HG03460 (cell line): ENCODE results near the gene TBC1D5.
A peak's percentile ranks its signal among the peaks of the same experiment; 100 is the strongest.
"Not testable (repeated sequence)": the region's sequence is repeated elsewhere in the genome, so short reads cannot be mapped to it uniquely, and the experiment has no call there.

Source experiments
- ATAC-seq: cut with Tn5 transposase; IDR thresholded peaks from one replicate; pipeline ENCODE4 v1.9.1; 2021; ENCODE audit not compliant: unreplicated experiment

The TBC1D5 gene

DNA sequence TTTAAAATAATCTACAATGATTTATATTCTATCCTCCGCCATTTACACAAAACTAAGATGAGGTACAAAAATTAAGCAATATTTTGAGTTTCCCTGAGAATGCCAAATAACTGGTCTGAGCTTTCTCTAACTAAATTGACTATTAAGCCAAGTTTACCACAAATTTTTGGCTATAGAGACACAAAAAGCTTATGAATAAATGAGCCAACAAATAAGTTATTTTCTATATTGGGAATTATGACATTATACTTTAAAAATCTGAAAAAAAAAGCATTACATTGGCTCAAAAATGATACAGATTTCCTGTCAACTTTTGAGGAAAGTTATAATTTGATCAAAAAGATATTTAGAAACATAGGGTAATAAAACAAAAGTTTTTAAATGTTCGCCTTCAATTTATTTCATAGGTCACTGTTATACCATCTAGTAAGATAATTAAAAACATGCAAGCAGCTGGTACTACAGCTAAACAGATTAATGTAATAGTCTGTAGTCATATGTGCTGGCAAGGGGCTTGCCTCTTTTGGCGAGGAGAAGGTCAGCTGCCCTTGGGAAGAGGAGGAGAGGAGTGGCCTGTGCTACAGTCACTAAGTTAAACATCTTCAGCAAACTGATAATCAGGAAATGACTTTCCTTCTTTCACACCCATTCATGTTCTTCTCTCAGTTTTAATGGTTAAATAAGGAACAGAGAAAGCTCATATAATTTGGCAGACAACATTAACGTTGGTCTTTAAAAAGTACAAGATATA, 318.5 kb downstream of the TBC1D5 start:
- no peak for ATAC-seq

DNA sequence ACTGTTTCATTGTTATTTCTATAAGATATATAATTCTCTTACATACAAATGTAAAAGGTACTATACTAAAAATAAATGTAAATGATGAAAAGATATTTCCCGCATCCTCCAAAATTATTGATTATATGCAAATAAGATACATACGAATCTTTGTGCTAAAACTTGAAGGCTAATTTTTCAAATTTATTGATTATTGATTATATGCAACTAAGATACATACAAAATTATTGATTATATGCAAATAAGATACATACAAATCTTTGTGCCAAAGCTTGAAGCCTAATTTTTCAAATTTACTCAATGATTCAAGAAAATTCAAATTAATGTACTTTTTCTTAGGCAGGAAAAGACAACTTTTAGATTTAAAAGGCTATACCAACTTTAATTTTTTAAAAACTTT, 319.8 kb downstream of the TBC1D5 start:
- ATAC-seq, result no peak

DNA sequence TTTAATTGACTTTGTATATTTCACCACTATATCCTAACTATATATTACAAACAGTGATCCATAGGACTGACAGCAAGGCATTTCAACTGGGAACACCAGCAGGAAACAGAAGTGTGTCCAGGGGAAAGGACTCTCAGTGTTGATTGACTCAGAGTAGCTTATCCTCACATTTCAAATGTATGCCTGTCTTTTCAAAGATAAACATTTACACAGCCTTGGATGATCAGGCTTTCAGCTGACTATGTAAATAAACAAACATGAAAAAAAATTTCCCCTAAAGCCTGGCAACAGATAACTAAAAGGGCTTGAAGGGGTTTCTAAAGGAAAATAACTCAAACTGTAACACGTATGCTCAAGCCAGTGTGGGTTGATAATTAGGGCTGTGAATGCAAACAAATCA, 321.8 kb downstream of the TBC1D5 start:
- no peak for ATAC-seq

DNA sequence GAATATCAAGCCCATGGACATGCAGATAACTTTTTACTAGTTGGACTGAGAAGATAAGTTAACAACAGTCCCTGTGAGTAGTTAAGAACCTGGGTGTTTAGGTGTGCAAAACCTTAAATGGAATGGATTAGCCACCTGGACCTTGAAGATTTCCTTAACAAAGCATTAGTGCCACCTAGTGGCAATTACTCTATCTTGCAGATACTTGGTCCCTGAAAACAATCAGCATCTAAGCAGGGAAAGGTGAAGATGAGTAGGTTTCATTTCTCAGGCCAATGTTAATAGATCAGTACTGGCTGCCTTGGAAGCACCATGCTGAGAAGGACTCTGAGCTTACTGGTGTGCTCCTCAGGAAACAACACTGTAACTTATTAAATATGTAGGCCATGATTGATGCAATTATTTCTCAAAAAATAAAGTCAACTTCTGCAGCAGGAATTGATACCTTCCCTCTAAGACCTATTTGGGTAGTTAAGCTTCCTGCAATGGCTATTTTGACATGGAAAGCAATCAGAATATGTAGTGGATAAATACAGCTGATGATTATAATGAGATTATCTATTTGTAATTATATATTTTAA, 329.4 kb downstream of the TBC1D5 start:
- ATAC-seq, result peak; percentile 85

DNA sequence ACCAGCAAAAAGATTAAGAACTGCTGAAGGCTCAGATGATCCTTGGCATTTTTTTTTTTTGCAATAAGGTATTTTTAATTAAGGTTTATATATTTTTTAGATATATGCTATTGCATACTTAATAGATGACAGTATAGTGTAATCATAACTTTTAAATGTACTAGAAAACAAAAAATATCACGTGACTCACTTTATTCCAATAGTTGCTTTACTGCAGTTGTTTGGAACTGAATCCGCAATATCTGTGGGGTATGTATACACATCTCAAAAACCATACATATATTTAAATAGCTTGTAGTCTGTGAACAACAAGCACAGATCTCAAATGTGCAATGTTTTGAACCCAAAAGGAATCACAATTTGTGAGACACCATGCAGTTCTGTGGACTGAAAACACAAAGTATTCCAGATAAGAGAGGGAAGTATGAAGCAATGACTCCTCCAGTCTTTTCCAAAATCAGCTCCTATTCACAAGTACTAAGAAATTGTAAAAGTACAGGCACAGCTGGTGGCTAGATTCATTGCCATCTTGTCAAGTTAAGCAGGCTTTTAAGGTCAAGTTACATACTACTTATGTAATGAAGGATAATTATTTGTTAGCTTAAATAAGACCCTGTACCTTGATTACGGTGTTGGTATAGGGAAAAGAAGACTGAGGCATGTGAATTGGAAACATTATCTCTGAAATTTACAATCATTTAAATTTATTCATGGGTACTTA, 331.1 kb downstream of the TBC1D5 start:
- no peak for ATAC-seq

DNA sequence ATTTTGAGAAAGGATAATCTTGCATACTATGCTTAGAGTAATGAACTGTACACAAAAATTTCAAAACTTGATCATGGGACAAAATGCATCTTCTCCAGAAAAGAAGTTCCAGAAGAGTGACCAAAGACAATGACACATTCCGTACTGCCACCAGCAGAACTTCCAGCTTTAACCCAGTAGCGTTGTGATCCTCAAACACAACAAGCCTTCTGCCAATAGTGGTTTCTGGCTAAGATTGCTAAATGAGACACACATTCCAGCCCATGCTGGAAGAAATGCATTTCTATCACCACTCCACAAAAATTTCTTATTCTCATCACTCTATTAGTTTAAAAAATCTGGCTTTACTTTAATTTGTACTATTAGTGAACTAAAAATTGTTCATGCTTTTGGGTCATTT, 334.9 kb downstream of the TBC1D5 start:
- no peak for ATAC-seq

DNA sequence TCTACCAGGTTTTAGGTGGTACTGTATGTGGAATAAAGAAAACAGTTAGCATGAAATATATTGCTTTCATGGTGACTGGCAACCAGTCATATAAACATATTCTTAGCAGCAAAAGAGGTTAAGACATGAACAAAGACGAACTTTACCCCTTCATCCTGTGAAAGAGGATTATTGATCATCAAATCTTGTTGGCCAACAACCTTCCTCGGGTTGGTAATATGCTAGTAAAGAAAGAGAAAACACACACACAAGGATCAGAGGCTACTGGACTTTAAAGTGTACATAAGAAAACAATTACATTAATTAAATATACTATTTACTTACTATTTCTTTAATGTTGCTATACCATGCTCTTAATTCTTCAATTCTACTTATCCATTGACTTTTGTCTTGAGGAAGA, 337.9 kb downstream of the TBC1D5 start:
- ATAC-seq, result no peak

DNA sequence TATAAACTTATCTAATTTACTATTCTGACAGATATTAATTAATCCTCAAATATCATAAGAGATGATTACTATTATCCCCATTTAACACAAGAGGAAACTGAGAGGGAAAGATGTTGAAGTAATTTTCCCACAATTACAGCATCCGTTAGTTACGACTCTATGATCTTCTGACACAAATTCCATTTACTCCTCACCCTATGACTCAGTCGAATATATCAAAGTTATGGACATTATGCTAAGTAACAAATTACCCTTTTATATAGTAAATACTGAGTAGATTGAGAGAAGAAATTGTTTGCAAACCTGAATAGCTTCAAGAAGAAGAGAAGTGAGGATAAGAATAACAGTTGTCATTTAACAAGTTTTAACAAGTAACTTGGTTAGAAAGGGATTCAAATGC, 340.0 kb downstream of the TBC1D5 start:
- ATAC-seq, result no peak

DNA sequence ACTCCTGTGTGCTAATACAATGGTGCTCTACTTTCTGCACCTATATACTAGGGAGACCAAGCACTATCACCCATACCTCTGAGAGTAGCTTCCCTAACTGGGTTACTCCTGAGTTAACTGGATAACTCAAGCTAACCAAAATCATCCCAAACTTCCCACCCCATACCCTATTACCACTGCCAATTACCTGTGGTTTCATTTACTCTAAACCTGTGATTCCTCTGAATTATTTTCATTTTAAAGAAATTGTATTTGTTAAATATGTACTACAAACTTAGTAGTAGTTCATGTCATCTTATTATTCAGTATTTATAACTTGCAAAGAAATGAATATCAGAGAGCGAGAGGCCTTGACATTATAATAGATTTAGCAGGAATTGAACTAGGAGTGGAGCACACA, 340.5 kb downstream of the TBC1D5 start:
- ATAC-seq, result no peak

DNA sequence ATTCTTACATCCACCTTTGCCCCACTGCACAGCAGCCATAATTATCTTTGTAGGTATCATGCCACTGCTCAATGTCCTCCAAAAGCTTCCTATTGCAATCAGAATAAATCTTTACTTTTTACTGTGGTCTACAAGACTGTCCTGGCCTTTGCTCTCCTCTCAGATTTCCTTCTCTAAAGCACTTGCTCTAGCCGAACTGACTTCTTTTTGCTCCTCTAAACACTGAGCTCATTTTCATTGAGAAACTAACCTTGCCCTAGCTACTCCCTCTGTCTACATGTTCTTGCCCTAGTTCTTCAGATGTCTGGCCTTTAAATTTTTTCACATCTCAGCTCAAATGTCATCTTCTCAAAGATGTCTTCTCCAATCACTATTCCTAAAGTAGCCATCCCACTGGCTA, 342.8 kb downstream of the TBC1D5 start:
- ATAC-seq, result peak; percentile 37

DNA sequence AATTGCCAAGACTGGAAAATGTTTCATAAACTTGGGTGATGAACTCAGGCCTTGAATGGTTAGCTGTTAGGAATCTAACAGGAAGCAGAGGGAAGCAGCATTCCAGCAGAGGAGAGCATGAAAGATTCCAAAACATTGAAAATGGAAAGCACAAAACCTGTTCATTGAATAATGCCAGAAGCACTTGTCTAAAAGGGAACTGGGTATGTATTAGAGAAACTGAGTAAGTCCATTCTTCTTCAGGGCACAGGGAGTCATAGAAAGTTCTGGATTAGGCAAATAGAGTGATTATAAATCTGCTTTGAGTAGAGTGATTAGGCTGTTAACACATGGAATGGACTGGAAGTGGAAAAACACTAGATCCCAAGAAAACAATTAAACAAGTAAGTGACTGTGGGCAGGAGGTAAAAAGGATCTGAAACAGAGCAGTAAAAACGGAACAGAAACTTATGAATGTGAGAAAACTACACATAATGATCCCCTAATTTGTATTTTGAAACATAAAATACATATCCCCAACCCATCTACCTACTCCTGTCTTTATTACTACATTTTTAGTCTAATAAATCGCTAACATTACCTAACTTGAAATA, 343.4 kb downstream of the TBC1D5 start:
- peak; percentile 96 for ATAC-seq

DNA sequence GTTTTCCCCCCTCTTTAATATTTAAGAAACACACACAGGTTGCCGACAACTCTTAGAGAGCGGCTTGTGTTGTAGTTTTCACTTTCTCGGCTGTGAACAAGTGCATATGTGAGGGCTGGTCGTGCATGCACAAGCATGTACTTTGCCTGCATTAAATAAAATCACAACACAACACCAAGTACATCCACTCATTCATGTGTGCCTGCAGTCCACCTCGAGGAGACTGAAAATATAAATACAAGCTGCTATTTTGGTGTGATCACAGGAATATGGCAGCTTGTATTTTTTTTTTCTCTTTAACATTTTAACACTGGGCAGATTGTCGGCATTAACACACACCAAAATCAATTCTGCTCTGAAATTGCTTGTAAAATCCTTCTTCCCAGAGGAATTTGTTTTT, 346.4 kb downstream of the TBC1D5 start:
- no peak for ATAC-seq

DNA sequence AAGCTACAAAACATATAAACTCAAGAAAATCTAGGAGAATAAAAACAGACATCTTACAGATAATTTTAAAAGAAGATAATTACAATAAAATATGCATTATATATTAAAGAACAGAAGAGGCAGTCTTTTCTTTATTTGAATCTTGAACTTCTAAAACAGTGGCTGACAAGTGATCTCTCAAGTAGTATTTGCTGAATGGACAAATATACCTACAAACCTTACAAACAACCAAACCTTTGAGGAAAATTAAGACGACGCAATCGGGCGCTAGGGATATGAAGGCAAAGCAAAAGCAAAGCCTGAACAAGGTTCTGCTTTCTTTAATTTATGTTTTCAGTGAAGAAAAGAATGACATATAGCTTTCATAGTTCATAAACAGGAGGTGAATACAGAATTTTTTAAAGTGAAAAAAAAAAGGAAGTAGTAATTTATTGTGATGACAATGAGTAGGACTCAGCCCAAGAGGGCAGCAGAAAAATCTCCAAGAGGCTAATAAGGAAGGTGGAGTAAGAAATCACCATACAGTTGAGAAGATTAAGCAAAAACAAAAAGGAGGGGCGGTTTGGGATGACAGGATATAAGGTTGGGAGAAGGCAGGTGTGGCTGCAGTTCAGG, 347.8 kb downstream of the TBC1D5 start:
- ATAC-seq, result no peak

DNA sequence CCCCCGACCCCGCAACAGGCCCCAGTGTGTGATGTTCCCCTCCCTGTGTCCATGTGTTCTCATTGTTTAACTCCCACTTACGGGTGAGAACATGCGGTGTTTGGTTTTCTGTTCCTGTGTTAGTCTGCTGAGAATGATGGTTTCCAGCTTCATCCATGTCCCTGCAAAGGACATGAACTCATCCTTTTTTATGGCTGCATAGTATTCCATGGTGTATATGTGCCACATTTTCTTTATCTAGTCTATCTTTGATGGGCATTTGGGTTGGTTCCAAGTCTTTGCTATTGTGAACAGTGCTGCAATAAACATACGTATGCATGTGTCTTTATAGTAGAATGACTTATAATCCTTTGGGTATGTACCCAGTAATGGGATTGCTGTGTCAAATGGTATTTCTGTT, 349.9 kb downstream of the TBC1D5 start:
- not testable (repeated sequence) for ATAC-seq

DNA sequence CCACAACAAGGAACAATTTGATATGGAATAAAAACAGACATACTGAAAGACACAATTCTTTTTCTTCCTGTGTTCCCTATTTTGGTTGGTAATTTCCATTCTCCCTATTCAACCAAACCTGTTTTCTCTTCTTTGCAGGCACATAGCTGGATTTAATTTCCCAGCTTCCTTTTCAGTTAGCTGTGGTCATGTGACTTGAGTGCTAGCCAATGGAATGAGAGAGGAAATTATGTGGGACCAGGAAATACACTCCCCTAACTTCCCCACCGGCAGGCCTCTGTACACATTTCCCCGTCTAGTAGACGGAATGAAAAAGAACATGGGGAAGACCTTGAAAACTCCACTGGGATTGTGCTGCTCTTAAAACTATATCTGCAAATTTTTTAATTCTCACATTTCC, 351.6 kb downstream of the TBC1D5 start:
- no peak for ATAC-seq

DNA sequence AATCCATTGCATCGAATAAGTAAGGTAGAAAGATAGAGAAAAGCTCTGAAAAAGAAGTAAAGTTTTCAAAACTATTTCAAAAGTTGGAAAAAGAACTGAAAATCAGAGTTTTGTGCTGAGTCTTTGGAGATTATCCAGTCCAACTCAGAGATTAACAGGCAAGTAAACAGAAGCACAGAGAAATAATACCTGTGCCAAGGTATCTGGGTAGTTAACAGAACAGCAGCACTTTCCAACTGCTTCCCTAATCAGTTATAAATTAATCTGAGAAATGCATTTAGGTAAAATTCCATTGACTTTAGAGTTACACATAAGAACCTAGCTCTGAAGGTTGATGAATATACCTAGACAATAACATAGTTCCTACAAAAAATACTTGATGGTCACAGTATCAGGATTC, 355.3 kb downstream of the TBC1D5 start:
- no peak for ATAC-seq

DNA sequence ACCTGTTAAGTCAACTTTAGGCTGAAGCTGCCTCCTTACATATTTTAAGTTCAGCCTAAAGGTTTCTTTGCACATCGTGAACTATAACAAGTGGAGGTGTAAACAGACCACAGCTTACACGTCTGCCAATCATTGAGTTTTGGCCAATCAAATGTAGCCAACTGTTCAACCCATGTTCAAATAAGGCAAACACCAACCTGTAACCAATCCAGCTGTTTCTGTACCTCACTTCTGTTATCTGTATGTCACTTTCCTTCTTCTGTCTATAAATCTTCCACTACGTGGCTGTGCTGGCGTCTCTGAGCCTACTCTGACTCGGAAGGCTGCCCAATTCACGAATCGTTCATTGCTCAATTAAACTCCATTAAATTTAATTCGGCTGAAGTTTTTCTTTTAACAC, 356.0 kb downstream of the TBC1D5 start:
- no peak for ATAC-seq

DNA sequence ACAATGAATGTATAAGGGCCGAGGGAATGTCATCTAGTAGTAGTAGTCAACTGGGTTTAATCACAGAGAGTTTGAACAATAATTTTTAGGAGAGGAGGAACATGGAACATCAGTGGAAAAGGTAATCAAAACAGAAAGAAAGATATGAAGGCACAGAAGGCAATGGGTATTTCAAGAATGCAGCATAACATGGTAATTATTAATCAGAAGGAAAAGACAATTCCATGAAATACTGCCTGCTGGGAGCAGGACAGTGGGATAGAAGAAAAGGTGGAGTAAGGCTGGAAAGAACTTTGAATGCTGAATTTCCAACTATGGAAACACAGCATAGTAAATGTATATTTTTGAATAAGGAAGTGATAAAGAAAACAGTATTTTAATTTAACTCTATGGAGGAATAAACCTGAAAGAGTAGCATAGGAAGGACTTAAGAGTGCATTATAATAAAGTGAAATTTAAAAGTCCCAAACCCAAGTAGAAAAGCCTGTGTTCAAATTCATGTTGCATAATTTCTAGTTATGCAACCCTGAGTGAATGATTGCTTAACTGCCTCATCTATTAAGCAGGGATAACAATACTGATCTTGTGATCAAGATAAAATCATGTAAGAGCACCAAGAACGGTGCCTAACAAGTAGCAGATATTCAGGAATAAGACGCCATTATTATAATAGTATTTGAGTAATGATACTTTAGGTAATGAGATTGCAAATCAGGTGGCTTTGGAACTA, 357.7 kb downstream of the TBC1D5 start:
- no peak for ATAC-seq

DNA sequence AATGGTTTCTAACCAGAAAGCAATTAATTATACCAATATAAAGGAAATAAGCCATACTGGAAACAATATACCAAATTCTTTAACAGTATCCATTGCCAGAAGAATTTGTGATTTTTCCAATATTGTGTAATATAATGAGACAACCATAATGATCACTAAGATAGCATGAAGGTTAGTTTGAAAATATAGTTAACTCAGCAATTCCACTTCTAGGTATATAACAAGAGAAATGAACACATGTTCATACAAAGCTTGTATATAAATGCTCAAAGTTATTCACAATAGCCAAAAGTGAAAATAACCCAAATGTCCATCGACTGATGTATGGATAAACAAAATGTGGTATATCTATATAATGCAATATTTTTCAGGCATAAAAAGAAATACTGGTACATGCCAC, 369.1 kb downstream of the TBC1D5 start:
- no peak for ATAC-seq

DNA sequence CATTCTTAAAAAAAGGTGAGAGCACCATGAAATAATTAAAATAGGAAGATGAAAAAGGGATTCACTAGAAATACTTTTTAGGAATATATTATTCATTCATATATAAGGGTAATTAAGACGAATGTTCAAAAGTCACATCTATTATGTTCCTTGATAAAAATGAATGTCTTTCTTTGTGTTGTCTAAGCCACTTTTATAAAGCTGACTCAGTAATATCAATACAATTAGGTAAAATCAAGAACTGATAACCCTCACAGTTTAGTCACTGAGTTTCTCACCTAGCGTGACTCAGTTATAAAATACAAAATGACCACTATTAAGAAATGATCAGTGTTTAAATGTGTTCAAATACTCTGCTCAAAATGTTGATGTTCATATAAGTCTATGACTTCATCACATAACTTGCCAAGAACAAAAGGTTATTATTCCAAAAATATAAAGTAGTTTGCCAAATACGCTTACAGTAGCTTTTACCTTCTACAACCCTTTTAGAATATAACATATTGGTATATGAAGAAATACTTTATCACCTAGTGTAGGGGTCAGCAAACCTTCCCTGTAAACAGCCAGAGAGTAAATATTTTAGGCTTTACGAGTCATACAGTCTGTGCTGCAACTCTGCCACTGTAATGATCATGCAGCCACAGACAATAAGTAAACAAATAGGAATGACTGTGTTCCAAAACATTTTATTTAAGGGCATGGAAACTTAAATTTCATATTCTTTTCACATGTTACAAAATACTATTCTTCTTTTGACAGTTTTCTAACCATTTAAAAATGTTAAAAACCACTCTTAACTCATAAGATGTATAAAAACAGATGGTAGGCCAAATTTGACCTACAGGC, 369.8 kb downstream of the TBC1D5 start:
- no peak for ATAC-seq
